Gastroesophageal sphincter (tissue), 4 donors: ENCODE data around the gene AGER. TPM values are rescaled to one million over a fixed set of nuclear protein-coding genes. Genes with fewer than 3 reads are reported as not detected.
A peak's percentile ranks its signal among the peaks of the same experiment; 100 is the strongest.

Experiments
- ATAC-seq: fragments of 150-250 bp; one replicate; pipeline ENCODE4 v1.9.1; 2016; ENCODE audit warnings: mild to moderate bottlenecking, moderate library complexity
- H3K27ac ChIP-seq, 4 donors: fragments of 200-600 bp; sonication (generic) in 3 of 4; 1 replicate in 3 of 4; 2 replicates in 1 of 4; pipeline ENCODE4 v1.5.1; 2016 to 2019
- H3K27me3 ChIP-seq: fragments of 200-600 bp; sonication (generic); one replicate; pipeline ENCODE4 v1.5.1; 2019
- H3K36me3 ChIP-seq, 2 donors: fragments of 200-600 bp; sonication (generic); one replicate each; pipeline ENCODE4 v1.5.1; 2019; ENCODE audit warnings: control low read depth in 1 of 2
- H3K4me1 ChIP-seq, 3 donors: fragments of 200-600 bp; sonication (generic); 1 replicate in 2 of 3; 2 replicates in 1 of 3; pipeline ENCODE4 v1.5.1; 2016 to 2019; ENCODE audit warnings: control low read depth in 2 of 3
- H3K4me3 ChIP-seq, 2 donors: fragments of 200-600 bp; sonication (generic); one replicate each; pipeline ENCODE4 v1.5.1; 2019; ENCODE audit warnings: mild to moderate bottlenecking in 1 of 2, moderate library complexity in 1 of 2
- H3K9me3 ChIP-seq, 3 donors: fragments of 200-600 bp; sonication (generic); one replicate each; pipeline ENCODE4 v1.5.1; 2017 to 2019; ENCODE audit warnings: control low read depth in 2 of 3
- CTCF ChIP-seq, 4 experiments: fragments of 200-600 bp in 2 of 4; fragments of 450-650 bp in 2 of 4; sonication (generic) in 1 of 4; IDR thresholded peaks; one replicate each; pipeline ENCODE4 v1.5.1; 2017 to 2019; ENCODE audit warnings: antibody characterized with exemption in 4 of 4, mild to moderate bottlenecking in 2 of 4, moderate library complexity in 2 of 4
- EP300 ChIP-seq: sonication (generic); formaldehyde crosslinking; IDR thresholded peaks from one replicate; pipeline ENCODE4 v1.6.1; 2017; ENCODE audit warnings: antibody characterized with exemption, mild to moderate bottlenecking
- POLR2A ChIP-seq, 2 donors: fragments of 450-650 bp; IDR thresholded peaks; one replicate each; pipeline ENCODE4 v1.6.1; 2017; ENCODE audit warnings: antibody characterized with exemption in 2 of 2, mild to moderate bottlenecking in 2 of 2, moderate library complexity in 1 of 2
- POLR2AphosphoS5 ChIP-seq: sonication (generic); formaldehyde crosslinking; IDR thresholded peaks from one replicate; pipeline ENCODE4 v1.6.1; 2017; ENCODE audit warnings: antibody characterized with exemption
- WGBS, 2 donors: methylation state at CpG; one replicate each; pipeline ENCODE4 v1.1.5; 2018; ENCODE audit warnings: low coverage in 1 of 2; 5-methylcytosine and 5-hydroxymethylcytosine counted together
- total RNA-seq, 4 donors: library from RNA; depleted of rRNA; stranded (reverse); fragments of >200 nt; gene quantifications; one replicate each; pipeline ENCODE4 v1.1.0, GENCODE V29; 2016

AGER gene
- total RNA-seq, 4 donors from 2014 or later, result 1.4 to 2.3 (median 1.6) TPM

- no peaks in the 10 kb centered on the region for H3K9me3 ChIP-seq
- H3K4me1 ChIP-seq, result peaks cover 0 to 90% (median 53%) of the 10 kb centered on the region in 3 donors
- TF ChIP-seq EP300, result no peak
- TF ChIP-seq POLR2AphosphoS5, result no peak
- no peak for TF ChIP-seq POLR2A (IDR thresholded peaks at IDR 0.05)
- H3K27me3 ChIP-seq, result no peaks in the 10 kb centered on the region
- ATAC-seq, result no peak
- peaks cover 0 to 70% of the 10 kb centered on the region in 2 donors for H3K36me3 ChIP-seq
- 80 to 91% methylated on average over 2 to 8 of the region's 15 CpGs for WGBS, 2 donors
- no peak overlapping the region for H3K4me3 ChIP-seq
- H3K27ac ChIP-seq, result peak overlapping the region in 3 of 4 donors; percentile 64 to 99 (median 97)
Measured at GRCh38 chr6:32183483-32184083, 470 bp downstream of the AGER start.

- H3K27ac ChIP-seq, result peak overlapping the region in 3 of 4 donors; percentile 64 to 99 (median 97)
- no peak for ATAC-seq
- 80 to 89% methylated on average over 2 to 3 of the region's 3 CpGs for WGBS, 2 donors
- no peaks in the 10 kb centered on the region for H3K27me3 ChIP-seq
- no peaks in the 10 kb centered on the region for H3K9me3 ChIP-seq
- H3K4me3 ChIP-seq, result no peak overlapping the region
- TF ChIP-seq EP300 (no peak), POLR2A (IDR thresholded peaks at IDR 0.05) (no peak), CTCF (IDR thresholded peaks at IDR 0.05) (no peak), POLR2AphosphoS5 (no peak)
- H3K4me1 ChIP-seq, result peaks cover 0 to 85% (median 47%) of the 10 kb centered on the region in 3 donors
- H3K36me3 ChIP-seq, result peaks cover 0 to 68% of the 10 kb centered on the region in 2 donors
Measured at GRCh38 chr6:32183030-32183429, 1.0 kb downstream of the AGER start.

GRCh38 chr6:32182555-32182981, 1.5 kb downstream of the AGER start:
- peaks cover 0 to 80% (median 43%) of the 10 kb centered on the region in 3 donors for H3K4me1 ChIP-seq
- H3K27ac ChIP-seq, result peak overlapping the region in 3 of 4 donors; percentile 64 to 99 (median 97)

GRCh38 chr6:32181915-32182529, 2.0 kb downstream of the AGER start:
- peaks cover 0 to 78% (median 37%) of the 10 kb centered on the region in 3 donors for H3K4me1 ChIP-seq
- TF ChIP-seq POLR2A (IDR thresholded peaks at IDR 0.05) (no peak), POLR2AphosphoS5 (no peak), EP300 (no peak), CTCF (IDR thresholded peaks at IDR 0.05) (no peak)
- H3K9me3 ChIP-seq, result no peaks in the 10 kb centered on the region
- peak overlapping the region in 3 of 4 donors; percentile 64 to 99 (median 97) for H3K27ac ChIP-seq
- peaks cover 0 to 58% of the 10 kb centered on the region in 2 donors for H3K36me3 ChIP-seq
- ATAC-seq, result no peak
- 79% methylated on average over 7 of the region's 10 CpGs; no CpG with 5 or more reads in 1 of the 2 donors for WGBS, 2 donors
- H3K4me3 ChIP-seq, result no peak overlapping the region
- no peaks in the 10 kb centered on the region for H3K27me3 ChIP-seq

More at GRCh38 chr6:32182555-32182981, 1.5 kb downstream of the AGER start:
- Histone ChIP-seq H3K36me3 (peaks cover 0 to 64% of the 10 kb centered on the region in 2 donors), H3K27me3 (no peaks in the 10 kb centered on the region), H3K9me3 (no peaks in the 10 kb centered on the region), H3K4me3 (no peak overlapping the region)
- WGBS, 2 donors, result 69% methylated on average over 3 of the region's 10 CpGs; no CpG with 5 or more reads in 1 of the 2 donors
- TF ChIP-seq CTCF (IDR thresholded peaks at IDR 0.05) (no peak), EP300 (no peak), POLR2AphosphoS5 (no peak), POLR2A (IDR thresholded peaks at IDR 0.05) (no peak)
- no peak for ATAC-seq

- ATAC-seq, result no peak
- Histone ChIP-seq H3K36me3 (peaks cover 0 to 50% of the 10 kb centered on the region in 2 donors), H3K4me1 (peaks cover 0 to 78% (median 36%) of the 10 kb centered on the region in 3 donors), H3K27me3 (no peaks in the 10 kb centered on the region), H3K27ac (peak overlapping the region in 2 of 4 donors; percentile 97 to 99), H3K9me3 (no peaks in the 10 kb centered on the region), H3K4me3 (no peak overlapping the region)
- 85 to 87% methylated on average over 9 of the region's 15 CpGs for WGBS, 2 donors
- no peak for TF ChIP-seq POLR2AphosphoS5
- TF ChIP-seq POLR2A (IDR thresholded peaks at IDR 0.05), result no peak
- TF ChIP-seq CTCF (IDR thresholded peaks at IDR 0.05), result no peak
- TF ChIP-seq EP300, result no peak
Measured at GRCh38 chr6:32181148-32181702, 2.8 kb downstream of the AGER start.
